ENCODE data around the gene PDZRN3.
"Not testable (repeated sequence)": the region's sequence is repeated elsewhere in the genome, so short reads cannot be mapped to it uniquely, and the experiment has no call there.

Gene PDZRN3

GRCh38 chr3:73490453-73491286 is 134.1 kb downstream of the PDZRN3 start:
- DNase-seq (ENCODE audit: low read depth), result no peak

GRCh38 chr3:73485877-73486330 is 138.8 kb downstream of the PDZRN3 start:
- DNase-seq (ENCODE audit: low read depth), result no peak

- no peak for DNase-seq (ENCODE audit: low read depth)
These were observed 140.0 kb downstream of the PDZRN3 start for GRCh38 chr3:73484656-73485248.

- no peak for DNase-seq (ENCODE audit: low read depth)
These were observed 142.9 kb downstream of the PDZRN3 start for GRCh38 chr3:73481888-73482287.

- DNase-seq (ENCODE audit: low read depth), result no peak
These were observed 144.5 kb downstream of the PDZRN3 start for GRCh38 chr3:73480187-73480672.

GRCh38 chr3:73479325-73479724 is 145.4 kb downstream of the PDZRN3 start:
- no peak for DNase-seq (ENCODE audit: low read depth)

- no peak for DNase-seq (ENCODE audit: low read depth)
These were observed 145.9 kb downstream of the PDZRN3 start for GRCh38 chr3:73478858-73479257.

- no peak for DNase-seq (ENCODE audit: low read depth)
These were observed 149.0 kb downstream of the PDZRN3 start for GRCh38 chr3:73475717-73476116.

GRCh38 chr3:73475175-73475574 is 149.6 kb downstream of the PDZRN3 start:
- no peak for DNase-seq (ENCODE audit: low read depth)

- DNase-seq (ENCODE audit: low read depth), result no peak
These were observed 150.1 kb downstream of the PDZRN3 start for GRCh38 chr3:73474619-73475018.

GRCh38 chr3:73473898-73474416 is 150.8 kb downstream of the PDZRN3 start:
- DNase-seq (ENCODE audit: low read depth), result no peak

- no peak for DNase-seq (ENCODE audit: low read depth)
These were observed 151.4 kb downstream of the PDZRN3 start for GRCh38 chr3:73473181-73473897.

- no peak for DNase-seq (ENCODE audit: low read depth)
These were observed 152.6 kb downstream of the PDZRN3 start for GRCh38 chr3:73471986-73472787.

GRCh38 chr3:73470860-73471259 is 153.9 kb downstream of the PDZRN3 start:
- no peak for DNase-seq (ENCODE audit: low read depth)

GRCh38 chr3:73469331-73469730 is 155.4 kb downstream of the PDZRN3 start:
- no peak for DNase-seq (ENCODE audit: low read depth)

- no peak for DNase-seq (ENCODE audit: low read depth)
These were observed 157.5 kb downstream of the PDZRN3 start for GRCh38 chr3:73467211-73467610.

GRCh38 chr3:73465926-73466325 is 158.8 kb downstream of the PDZRN3 start:
- no peak for DNase-seq (ENCODE audit: low read depth)

GRCh38 chr3:73464126-73464525 is 160.6 kb downstream of the PDZRN3 start:
- DNase-seq (ENCODE audit: low read depth), result not testable (repeated sequence)

GRCh38 chr3:73461547-73461946 is 163.2 kb downstream of the PDZRN3 start:
- DNase-seq (ENCODE audit: low read depth), result no peak

GRCh38 chr3:73459711-73460110 is 165.0 kb downstream of the PDZRN3 start:
- no peak for DNase-seq (ENCODE audit: low read depth)

- no peak for DNase-seq (ENCODE audit: low read depth)
These were observed 171.1 kb downstream of the PDZRN3 start for GRCh38 chr3:73453666-73454065.

GRCh38 chr3:73452729-73453128 is 172.0 kb downstream of the PDZRN3 start:
- DNase-seq (ENCODE audit: low read depth), result no peak
